Activated CD8-positive, alpha-beta T cell treated with anti-CD3 and anti-CD28 coated beads, Interleukin-2, amount 10 ng/mL, durations not matched to agents 7 days and 5 days (primary cell): ENCODE results near the gene SV2A. TPM values are rescaled to one million over a fixed set of nuclear protein-coding genes. Genes with fewer than 3 reads are reported as not detected.
"Not testable (repeated sequence)": the region's sequence is repeated elsewhere in the genome, so short reads cannot be mapped to it uniquely, and the experiment has no call there.

Source experiments
- ATAC-seq: fragments of 150-1000 bp; cut with Tn5 transposase; one replicate; pipeline ENCODE4 v1.10.0; 2021; ENCODE audit warnings: moderate library complexity
- CTCF ChIA-PET: fragments of 350-600 bp; sonication (Branson Sonifier 250); formaldehyde crosslinking; loops from one replicate; lab custom pipeline; 2021; ENCODE audit warnings: antibody characterized with exemption; lab: Charles Lee
- POLR2A ChIA-PET: fragments of 350-600 bp; sonication (Branson Sonifier 250); formaldehyde crosslinking; loops from one replicate; lab custom pipeline; 2021; ENCODE audit warnings: antibody characterized with exemption; lab: Charles Lee
- DNase-seq: peaks from one replicate; pipeline ENCODE4 v3.0.0-alpha.2; 2020
- H3K27ac Mint-ChIP-seq: one replicate; pipeline ENCODE4 v1.8.0; 2021; ENCODE audit warnings: mild to moderate bottlenecking, mixed read lengths
- H3K27me3 Mint-ChIP-seq: one replicate; pipeline ENCODE4 v1.8.0; 2021; ENCODE audit warnings: low read depth, mixed read lengths
- H3K36me3 Mint-ChIP-seq: one replicate; pipeline ENCODE4 v1.8.0; 2021; ENCODE audit warnings: low read depth, mixed read lengths
- H3K4me1 Mint-ChIP-seq: one replicate; pipeline ENCODE4 v1.8.0; 2021; ENCODE audit warnings: low read depth, mixed read lengths
- H3K4me3 Mint-ChIP-seq: one replicate; pipeline ENCODE4 v1.8.0; 2021; ENCODE audit warnings: mild to moderate bottlenecking, mixed read lengths
- H3K9me3 Mint-ChIP-seq: one replicate; pipeline ENCODE4 v1.8.0; 2022; ENCODE audit warnings: mixed read lengths; ENCODE audit not compliant: insufficient read depth
- total RNA-seq, 2 experiments: library from RNA; stranded (reverse); gene quantifications; one replicate each; pipeline ENCODE4 v1.2.3, GENCODE V29; 2021

Gene SV2A
- total RNA-seq, 2 experiments from 2014 or later, result 25.4 TPM

- no peaks in the 10 kb centered on the region for H3K27me3 Mint-ChIP-seq
- ATAC-seq (no peak), DNase-seq (no peak)
- no peaks in the 10 kb centered on the region for H3K36me3 Mint-ChIP-seq
- peak overlapping the region; percentile 39 for H3K27ac Mint-ChIP-seq
- H3K4me3 Mint-ChIP-seq, result no peak overlapping the region
- POLR2A ChIA-PET, result interaction anchor here (2.2 kb wide), 1 partner anchor 10 kb away, joined by 49 read pairs; a partner anchor contains a TSS
- no peaks in the 10 kb centered on the region for H3K9me3 Mint-ChIP-seq
- peaks cover 37% of the 10 kb centered on the region for H3K4me1 Mint-ChIP-seq
- CTCF ChIA-PET, result no interaction called here
Measured at GRCh38 chr1:149877211-149877946, 40.3 kb downstream of the SV2A start.

- H3K27ac Mint-ChIP-seq, H3K27me3 Mint-ChIP-seq, H3K9me3 Mint-ChIP-seq, POLR2A ChIA-PET, DNase-seq, H3K36me3 Mint-ChIP-seq, H3K4me1 Mint-ChIP-seq, CTCF ChIA-PET, ATAC-seq, H3K4me3 Mint-ChIP-seq: not testable (repeated sequence)
Measured at GRCh38 chr1:149873060-149873459, 44.6 kb downstream of the SV2A start.

DNA sequence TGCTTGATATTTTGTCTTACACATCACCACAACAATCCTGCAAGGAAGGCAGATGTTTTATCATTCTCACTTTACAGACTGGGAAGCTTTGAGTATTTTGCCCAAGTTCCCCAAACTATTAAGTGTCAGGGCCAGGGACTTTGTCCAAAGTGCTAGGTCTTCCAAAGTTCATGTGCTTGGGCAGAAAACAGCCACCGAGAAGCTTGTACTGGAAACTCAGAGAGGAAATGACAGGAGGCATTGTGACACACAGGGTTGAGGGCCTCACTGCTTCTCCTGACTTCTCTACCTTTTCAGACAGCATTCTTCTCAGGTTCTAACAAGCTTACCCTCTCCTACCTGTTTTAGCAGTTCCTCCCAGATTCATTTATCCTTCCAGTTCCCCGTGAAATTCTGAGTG is 50.8 kb downstream of the SV2A start:
- H3K4me3 Mint-ChIP-seq, ATAC-seq, H3K27me3 Mint-ChIP-seq, H3K27ac Mint-ChIP-seq, H3K36me3 Mint-ChIP-seq, H3K9me3 Mint-ChIP-seq, DNase-seq, H3K4me1 Mint-ChIP-seq, POLR2A ChIA-PET, CTCF ChIA-PET: not testable (repeated sequence)

DNA sequence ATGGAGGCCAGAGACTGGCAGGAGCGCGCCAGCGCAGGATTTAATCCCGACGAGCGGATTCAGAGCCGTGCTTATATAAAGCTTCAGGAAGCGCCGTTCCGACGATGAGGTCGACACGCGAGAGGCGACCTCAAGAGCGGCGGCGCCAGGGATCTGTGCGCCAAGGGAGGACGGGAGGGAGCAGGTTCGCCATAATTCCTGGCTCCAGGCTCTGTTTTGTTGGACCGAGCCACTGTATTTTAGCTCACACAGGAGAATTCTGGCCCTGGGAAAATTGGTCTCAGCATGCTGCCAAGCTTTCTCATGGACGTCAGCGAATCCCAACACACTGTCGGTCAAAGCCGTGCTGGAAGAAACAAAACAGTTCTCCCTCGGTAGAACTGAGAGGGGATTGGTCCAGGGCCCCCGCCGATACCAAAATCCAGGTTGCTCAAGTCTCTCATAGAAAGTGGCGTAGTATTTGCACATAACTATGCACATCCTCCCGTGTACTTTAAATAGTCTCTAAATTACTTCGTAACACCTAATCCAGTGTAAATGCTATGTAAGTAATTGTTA is 56.1 kb downstream of the SV2A start:
- H3K4me1 Mint-ChIP-seq, H3K36me3 Mint-ChIP-seq, H3K9me3 Mint-ChIP-seq, POLR2A ChIA-PET, H3K4me3 Mint-ChIP-seq, CTCF ChIA-PET, H3K27me3 Mint-ChIP-seq, DNase-seq, H3K27ac Mint-ChIP-seq: not testable (repeated sequence)
- peak; percentile 8 for ATAC-seq

DNA sequence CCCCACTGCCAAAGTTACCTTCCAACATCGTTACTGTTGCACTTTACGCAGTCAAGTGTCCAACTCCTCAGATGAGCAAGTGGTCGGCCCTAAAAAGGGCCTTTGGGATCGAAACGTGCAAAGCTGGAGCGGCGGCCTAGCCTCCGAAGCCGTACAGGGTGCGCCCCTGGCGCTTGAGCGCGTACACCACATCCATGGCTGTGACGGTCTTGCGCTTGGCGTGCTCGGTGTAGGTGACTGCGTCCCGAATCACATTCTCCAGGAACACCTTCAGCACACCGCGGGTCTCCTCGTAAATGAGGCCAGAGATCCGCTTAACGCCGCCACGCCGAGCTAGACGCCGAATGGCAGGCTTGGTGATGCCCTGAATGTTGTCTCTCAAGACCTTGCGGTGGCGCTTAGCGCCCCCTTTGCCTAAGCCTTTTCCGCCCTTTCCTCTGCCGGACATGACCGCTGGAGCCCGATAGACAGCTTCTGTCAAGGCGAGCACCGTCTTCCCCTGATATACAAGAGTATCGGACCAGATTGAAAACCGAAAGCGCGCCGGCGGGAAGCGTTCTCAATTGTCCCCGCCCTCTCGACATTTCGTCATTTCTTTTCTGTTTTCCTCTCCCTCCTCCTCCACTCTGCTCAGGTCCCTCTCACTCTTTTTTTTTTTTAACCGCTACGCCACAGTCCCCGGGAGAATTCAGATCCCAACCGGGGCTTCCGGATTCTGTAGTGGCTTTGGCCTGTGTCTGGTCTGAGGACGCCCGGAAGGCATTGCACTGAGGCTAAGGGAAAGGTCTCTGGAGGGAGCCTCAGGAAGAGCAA is 56.8 kb downstream of the SV2A start:
- peak; percentile 79 for ATAC-seq
- H3K36me3 Mint-ChIP-seq, H3K4me1 Mint-ChIP-seq, H3K27me3 Mint-ChIP-seq, POLR2A ChIA-PET, H3K27ac Mint-ChIP-seq, H3K9me3 Mint-ChIP-seq, CTCF ChIA-PET, H3K4me3 Mint-ChIP-seq, DNase-seq: not testable (repeated sequence)

DNA sequence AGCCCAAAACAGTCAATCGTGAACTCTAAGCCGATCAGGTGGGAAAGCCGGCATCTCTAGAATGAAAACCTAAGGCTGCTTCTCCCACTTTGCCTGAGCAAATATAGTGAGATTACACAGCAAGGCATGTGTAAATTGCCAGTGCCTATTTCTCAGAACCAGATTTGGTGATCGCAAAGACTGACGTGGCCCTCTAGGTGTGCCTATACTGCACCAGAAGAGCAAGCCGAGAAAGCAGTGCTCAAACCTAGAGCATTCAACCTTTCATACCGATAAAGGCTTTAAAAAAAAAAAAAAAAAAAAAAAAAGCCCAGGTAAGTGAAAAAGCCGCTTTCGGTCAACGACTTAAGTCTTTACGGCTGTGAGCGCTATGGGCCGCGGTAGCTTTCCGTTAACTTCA is 57.4 kb downstream of the SV2A start:
- H3K4me3 Mint-ChIP-seq, H3K27ac Mint-ChIP-seq, H3K36me3 Mint-ChIP-seq, H3K27me3 Mint-ChIP-seq, POLR2A ChIA-PET, H3K4me1 Mint-ChIP-seq, DNase-seq, CTCF ChIA-PET, H3K9me3 Mint-ChIP-seq: not testable (repeated sequence)
- ATAC-seq, result peak; percentile 18

Other genes with a start within 250 kb of the SV2A start
- not detected for gene FCGR1A, start 135.2 kb downstream of the SV2A start, total RNA-seq
- gene BOLA1, start 18.3 kb downstream of the SV2A start, total RNA-seq, result 10 to 100 TPM; 20.8 to 24.5 TPM
- 100 to 1,000 TPM; 102 to 106 TPM for gene SF3B4, start 10.0 kb upstream of the SV2A start, total RNA-seq
- 1 to 10 TPM; 1.0 to 1.2 TPM for gene MTMR11, start 19.0 kb upstream of the SV2A start, total RNA-seq
- 10 to 100 TPM; 10.3 to 12.1 TPM for gene OTUD7B, start 92.9 kb upstream of the SV2A start, total RNA-seq
- 10 to 100 TPM; 36.1 to 40.0 TPM for gene VPS45, start 149.9 kb upstream of the SV2A start, total RNA-seq
- gene PLEKHO1, start 232.1 kb upstream of the SV2A start, total RNA-seq, result 100 to 1,000 TPM; 138 to 154 TPM